Activated naive CD4-positive, alpha-beta T cell treated with anti-CD3 and anti-CD28 coated beads, Interleukin-2, amount 50 U/mL, for 24 hours (primary cell): ENCODE measurements around the gene RNF130.
"Not testable (repeated sequence)": the region's sequence is repeated elsewhere in the genome, so short reads cannot be mapped to it uniquely, and the experiment has no call there.

Experiments
- H3K27ac Mint-ChIP-seq: one replicate; pipeline ENCODE4 v1.8.0; 2021; ENCODE audit warnings: mild to moderate bottlenecking, mixed read lengths
- H3K27me3 Mint-ChIP-seq: one replicate; pipeline ENCODE4 v1.8.0; 2021; ENCODE audit warnings: mixed read lengths
- H3K36me3 Mint-ChIP-seq: one replicate; pipeline ENCODE4 v1.8.0; 2021; ENCODE audit warnings: mixed read lengths
- H3K4me1 Mint-ChIP-seq: one replicate; pipeline ENCODE4 v1.8.0; 2021; ENCODE audit warnings: mixed read lengths
- H3K4me3 Mint-ChIP-seq: one replicate; pipeline ENCODE4 v1.8.0; 2021; ENCODE audit warnings: mild to moderate bottlenecking, mixed read lengths
- H3K9me3 Mint-ChIP-seq: one replicate; pipeline ENCODE4 v1.8.0; 2021; ENCODE audit warnings: mixed read lengths

The RNF130 gene

GRCh38 chr5:180096616-180097015 is 25.1 kb upstream of the RNF130 start:
- no peak overlapping the region for H3K4me3 Mint-ChIP-seq
- no peak overlapping the region for H3K27ac Mint-ChIP-seq
- H3K9me3 Mint-ChIP-seq, result no peaks in the 10 kb centered on the region
- H3K4me1 Mint-ChIP-seq, result peaks cover under 1% of the 10 kb centered on the region
- peaks cover 1% of the 10 kb centered on the region for H3K27me3 Mint-ChIP-seq
- H3K36me3 Mint-ChIP-seq, result no peaks in the 10 kb centered on the region

- Mint-ChIP-seq H3K9me3 (no peaks in the 10 kb centered on the region), H3K4me1 (peaks cover 8% of the 10 kb centered on the region), H3K36me3 (no peaks in the 10 kb centered on the region), H3K27ac (no peak overlapping the region), H3K27me3 (peaks cover 1% of the 10 kb centered on the region), H3K4me3 (no peak overlapping the region)
Observed at GRCh38 chr5:180095545-180095944, 24.0 kb upstream of the RNF130 start.

GRCh38 chr5:180093651-180094382 is 22.3 kb upstream of the RNF130 start:
- H3K27me3 Mint-ChIP-seq, result peaks cover 1% of the 10 kb centered on the region
- no peaks in the 10 kb centered on the region for H3K36me3 Mint-ChIP-seq
- H3K9me3 Mint-ChIP-seq, result no peaks in the 10 kb centered on the region
- H3K4me1 Mint-ChIP-seq, result peaks cover 12% of the 10 kb centered on the region
- H3K27ac Mint-ChIP-seq, result no peak overlapping the region
- H3K4me3 Mint-ChIP-seq, result no peak overlapping the region

- no peaks in the 10 kb centered on the region for H3K36me3 Mint-ChIP-seq
- peaks cover 14% of the 10 kb centered on the region for H3K4me1 Mint-ChIP-seq
- H3K27ac Mint-ChIP-seq, result peak overlapping the region; percentile 87
- no peak overlapping the region for H3K4me3 Mint-ChIP-seq
- H3K27me3 Mint-ChIP-seq, result peaks cover 1% of the 10 kb centered on the region
- no peaks in the 10 kb centered on the region for H3K9me3 Mint-ChIP-seq
Observed at GRCh38 chr5:180093241-180093640, 21.7 kb upstream of the RNF130 start.

- Mint-ChIP-seq H3K27ac (peak overlapping the region; percentile 39), H3K4me1 (peaks cover 29% of the 10 kb centered on the region)
Observed at GRCh38 chr5:180090769-180091546, 19.4 kb upstream of the RNF130 start.

GRCh38 chr5:180090098-180090768 is 18.7 kb upstream of the RNF130 start:
- Mint-ChIP-seq H3K36me3 (no peaks in the 10 kb centered on the region), H3K9me3 (no peaks in the 10 kb centered on the region), H3K4me1 (peaks cover 35% of the 10 kb centered on the region), H3K27me3 (no peaks in the 10 kb centered on the region), H3K4me3 (peak overlapping the region; percentile 87), H3K27ac (no peak overlapping the region)

More at GRCh38 chr5:180090769-180091546, 19.4 kb upstream of the RNF130 start:
- H3K4me3 Mint-ChIP-seq, result peak overlapping the region; percentile 61
- no peaks in the 10 kb centered on the region for H3K27me3 Mint-ChIP-seq
- H3K36me3 Mint-ChIP-seq, result no peaks in the 10 kb centered on the region
- H3K9me3 Mint-ChIP-seq, result no peaks in the 10 kb centered on the region

- H3K27me3 Mint-ChIP-seq, H3K36me3 Mint-ChIP-seq, H3K27ac Mint-ChIP-seq, H3K9me3 Mint-ChIP-seq: not testable (repeated sequence)
- Mint-ChIP-seq H3K4me1 (peaks cover 35% of the 10 kb centered on the region), H3K4me3 (peak overlapping the region; percentile 87)
Observed at GRCh38 chr5:180089628-180090027, 18.1 kb upstream of the RNF130 start.

GRCh38 chr5:180088561-180088960 is 17.0 kb upstream of the RNF130 start:
- Mint-ChIP-seq H3K36me3 (no peaks in the 10 kb centered on the region), H3K27me3 (no peaks in the 10 kb centered on the region), H3K27ac (no peak overlapping the region), H3K4me1 (peaks cover 35% of the 10 kb centered on the region), H3K9me3 (no peaks in the 10 kb centered on the region), H3K4me3 (no peak overlapping the region)

- peak overlapping the region; percentile 23 for H3K4me3 Mint-ChIP-seq
- H3K4me1 Mint-ChIP-seq, result peaks cover 35% of the 10 kb centered on the region
- H3K36me3 Mint-ChIP-seq, result no peaks in the 10 kb centered on the region
- H3K9me3 Mint-ChIP-seq, result no peaks in the 10 kb centered on the region
- H3K27me3 Mint-ChIP-seq, result peaks cover 1% of the 10 kb centered on the region
- H3K27ac Mint-ChIP-seq, result no peak overlapping the region
Observed at GRCh38 chr5:180086816-180087399, 15.3 kb upstream of the RNF130 start.

GRCh38 chr5:180085837-180086236 is 14.3 kb upstream of the RNF130 start:
- H3K27ac Mint-ChIP-seq, result no peak overlapping the region

GRCh38 chr5:180084638-180085561 is 13.3 kb upstream of the RNF130 start:
- Mint-ChIP-seq H3K36me3 (no peaks in the 10 kb centered on the region), H3K27ac (no peak overlapping the region), H3K27me3 (peaks cover 5% of the 10 kb centered on the region), H3K4me3 (no peak overlapping the region), H3K4me1 (peaks cover 34% of the 10 kb centered on the region), H3K9me3 (no peaks in the 10 kb centered on the region)

More at GRCh38 chr5:180085837-180086236, 14.3 kb upstream of the RNF130 start:
- peaks cover 1% of the 10 kb centered on the region for H3K27me3 Mint-ChIP-seq
- no peaks in the 10 kb centered on the region for H3K9me3 Mint-ChIP-seq
- peaks cover 28% of the 10 kb centered on the region for H3K4me1 Mint-ChIP-seq
- H3K4me3 Mint-ChIP-seq, result peak overlapping the region; percentile 33
- H3K36me3 Mint-ChIP-seq, result no peaks in the 10 kb centered on the region

GRCh38 chr5:180083529-180084060 is 12.0 kb upstream of the RNF130 start:
- H3K36me3 Mint-ChIP-seq, result no peaks in the 10 kb centered on the region
- H3K27me3 Mint-ChIP-seq, result peaks cover 8% of the 10 kb centered on the region
- H3K4me3 Mint-ChIP-seq, result no peak overlapping the region
- H3K9me3 Mint-ChIP-seq, result no peaks in the 10 kb centered on the region
- peak overlapping the region; percentile 17 for H3K27ac Mint-ChIP-seq
- peaks cover 33% of the 10 kb centered on the region for H3K4me1 Mint-ChIP-seq

GRCh38 chr5:180082633-180083420 is 11.3 kb upstream of the RNF130 start:
- Mint-ChIP-seq H3K27me3 (peaks cover 8% of the 10 kb centered on the region), H3K4me1 (peaks cover 30% of the 10 kb centered on the region), H3K36me3 (no peaks in the 10 kb centered on the region), H3K27ac (peak overlapping the region; percentile 19), H3K4me3 (no peak overlapping the region), H3K9me3 (no peaks in the 10 kb centered on the region)

- Mint-ChIP-seq H3K36me3 (no peaks in the 10 kb centered on the region), H3K4me1 (peaks cover 21% of the 10 kb centered on the region), H3K27ac (no peak overlapping the region), H3K9me3 (no peaks in the 10 kb centered on the region), H3K27me3 (peaks cover 8% of the 10 kb centered on the region), H3K4me3 (no peak overlapping the region)
Observed at GRCh38 chr5:180081481-180081880, 9.9 kb upstream of the RNF130 start.
